Sigmoid colon (tissue), 7 donors: ENCODE results near the gene TCERG1L. TPM values are rescaled to one million over a fixed set of nuclear protein-coding genes. Genes with fewer than 3 reads are reported as not detected.

ENCODE experiments used
- DNase-seq: peaks from one replicate; pipeline ENCODE4 v3.0.0-alpha.2; 2019
- H3K27ac ChIP-seq, 4 donors: fragments of 200-600 bp; sonication (generic); one replicate each; pipeline ENCODE4 v1.5.1; 2016 to 2019; ENCODE audit warnings: mild to moderate bottlenecking in 1 of 4
- H3K27me3 ChIP-seq, 3 donors: fragments of 200-600 bp; sonication (generic); one replicate each; pipeline ENCODE4 v1.5.1; 2019; ENCODE audit warnings: mild to moderate bottlenecking in 1 of 3
- H3K36me3 ChIP-seq, 4 donors: fragments of 200-600 bp; sonication (generic); one replicate each; pipeline ENCODE4 v1.5.1; 2016 to 2019
- H3K4me1 ChIP-seq, 4 donors: fragments of 200-600 bp; sonication (generic); one replicate each; pipeline ENCODE4 v1.5.1; 2017 to 2019
- H3K4me3 ChIP-seq, 4 donors: fragments of 200-600 bp; sonication (generic); one replicate each; pipeline ENCODE4 v1.5.1; 2017 to 2019; ENCODE audit warnings: mild to moderate bottlenecking in 2 of 4, moderate library complexity in 1 of 4
- H3K9me3 ChIP-seq, 4 donors: fragments of 200-600 bp in 3 of 4; sonication (generic) in 3 of 4; one replicate each; pipeline versions ENCODE4 v1.5.1 to v1.6.1; 2013 to 2019
- CTCF ChIP-seq, 4 experiments: fragments of 450-650 bp in 3 of 4; fragments of 200-600 bp in 1 of 4; IDR thresholded peaks; one replicate each; pipeline ENCODE4 v1.5.1; 2016 to 2019; ENCODE audit warnings: antibody characterized with exemption in 4 of 4, mild to moderate bottlenecking in 3 of 4, moderate library complexity in 2 of 4
- EP300 ChIP-seq, 4 donors: sonication (generic); formaldehyde crosslinking; IDR thresholded peaks; one replicate each; pipeline ENCODE4 v1.6.1; 2017; ENCODE audit warnings: antibody characterized with exemption in 4 of 4
- POLR2A ChIP-seq, 2 donors: fragments of 450-650 bp; IDR thresholded peaks; one replicate each; pipeline ENCODE4 v1.6.1; 2016; ENCODE audit warnings: antibody characterized with exemption in 2 of 2, mild to moderate bottlenecking in 2 of 2, moderate library complexity in 2 of 2
- POLR2AphosphoS5 ChIP-seq, 4 donors: sonication (generic); formaldehyde crosslinking; IDR thresholded peaks; one replicate each; pipeline ENCODE4 v1.6.1; 2017; ENCODE audit warnings: antibody characterized with exemption in 4 of 4
- WGBS, 2 donors: extraction: QIAGEN DNeasy Blood & Tissue Kit; methylation state at CpG; one replicate each; pipeline ENCODE4 v1.1.7; 2013; 5-methylcytosine and 5-hydroxymethylcytosine counted together
- intact Hi-C: fragments of 100-400 bp; cut with DNase I; formaldehyde crosslinking; loops from one replicate; pipeline ENCODE4 v1.15.1; 2023
- polyA plus RNA-seq, 3 donors: library from polyadenylated mRNA; stranded (reverse); fragments of 200-250 nt; gene quantifications; one replicate each; pipeline ENCODE4 v1.2.3, GENCODE V29; 2013
- total RNA-seq, 4 donors: library from RNA; depleted of rRNA; stranded (reverse); fragments of >200 nt; gene quantifications; one replicate each; pipeline ENCODE4 v1.1.0, GENCODE V29; 2016
- donor health status: healthy with polysubstance abuse.
- donor health status: Bipolar disorder and iron deficiency.
- donor health status: healthy.

Gene TCERG1L
- total and polyA plus RNA-seq, 7 donors: under 0.01 to 0.55 (median 0.10) TPM; not detected in 4

GRCh38 chr10:131214521-131215244 is 96.8 kb downstream of the TCERG1L start:
- TF ChIP-seq EP300 (IDR thresholded peaks at IDR 0.05) (no peak), POLR2A (IDR thresholded peaks at IDR 0.05) (no peak), CTCF (IDR thresholded peaks at IDR 0.05) (no peak), POLR2AphosphoS5 (IDR thresholded peaks at IDR 0.05) (no peak)
- no peak for DNase-seq

GRCh38 chr10:131213741-131214505 is 97.6 kb downstream of the TCERG1L start:
- no peaks in the 10 kb centered on the region for H3K4me1 ChIP-seq
- H3K27ac ChIP-seq: no peak overlapping the region
- no peaks in the 10 kb centered on the region for H3K27me3 ChIP-seq
- WGBS, 2 donors: 73% methylated on average over 9 of the region's 9 CpGs
- H3K9me3 ChIP-seq: no peaks in the 10 kb centered on the region
- TF ChIP-seq CTCF (IDR thresholded peaks at IDR 0.05) (no peak), POLR2AphosphoS5 (IDR thresholded peaks at IDR 0.05) (no peak), EP300 (IDR thresholded peaks at IDR 0.05) (no peak), POLR2A (IDR thresholded peaks at IDR 0.05) (no peak)
- no peak overlapping the region for H3K4me3 ChIP-seq
- no peaks in the 10 kb centered on the region for H3K36me3 ChIP-seq
- intact Hi-C loops: no loop called here
- no peak for DNase-seq

More at GRCh38 chr10:131214521-131215244, 96.8 kb downstream of the TCERG1L start:
- intact Hi-C loops: no loop called here
- Histone ChIP-seq H3K27me3 (no peaks in the 10 kb centered on the region), H3K4me3 (no peak overlapping the region), H3K27ac (no peak overlapping the region), H3K36me3 (no peaks in the 10 kb centered on the region), H3K4me1 (no peaks in the 10 kb centered on the region), H3K9me3 (no peaks in the 10 kb centered on the region)
- 84 to 89% methylated on average over 17 of the region's 17 CpGs for WGBS, 2 donors

- DNase-seq: no peak
- TF ChIP-seq POLR2A (IDR thresholded peaks at IDR 0.05) (no peak), EP300 (IDR thresholded peaks at IDR 0.05) (no peak), CTCF (IDR thresholded peaks at IDR 0.05) (no peak), POLR2AphosphoS5 (IDR thresholded peaks at IDR 0.05) (no peak)
- 67 to 78% methylated on average over 5 of the region's 5 CpGs for WGBS, 2 donors
- Histone ChIP-seq H3K9me3 (no peaks in the 10 kb centered on the region), H3K27me3 (no peaks in the 10 kb centered on the region), H3K36me3 (no peaks in the 10 kb centered on the region), H3K27ac (no peak overlapping the region), H3K4me3 (no peak overlapping the region), H3K4me1 (no peaks in the 10 kb centered on the region)
- intact Hi-C loops: no loop called here
These were observed 98.7 kb downstream of the TCERG1L start for GRCh38 chr10:131212763-131213325.

GRCh38 chr10:131211965-131212619 is 99.4 kb downstream of the TCERG1L start:
- TF ChIP-seq CTCF (IDR thresholded peaks at IDR 0.05): no peak
- TF ChIP-seq POLR2AphosphoS5 (IDR thresholded peaks at IDR 0.05): no peak
- no peak for TF ChIP-seq POLR2A (IDR thresholded peaks at IDR 0.05)
- TF ChIP-seq EP300 (IDR thresholded peaks at IDR 0.05): no peak
- Histone ChIP-seq H3K27me3 (no peaks in the 10 kb centered on the region), H3K4me3 (no peak overlapping the region), H3K27ac (no peak overlapping the region), H3K4me1 (no peaks in the 10 kb centered on the region), H3K9me3 (no peaks in the 10 kb centered on the region), H3K36me3 (no peaks in the 10 kb centered on the region)
- DNase-seq: no peak
- WGBS, 2 donors: 68 to 82% methylated on average over 2 of the region's 2 CpGs
- intact Hi-C loops: no loop called here
